ENCODE data around the gene MAP2K6.

DNA sequence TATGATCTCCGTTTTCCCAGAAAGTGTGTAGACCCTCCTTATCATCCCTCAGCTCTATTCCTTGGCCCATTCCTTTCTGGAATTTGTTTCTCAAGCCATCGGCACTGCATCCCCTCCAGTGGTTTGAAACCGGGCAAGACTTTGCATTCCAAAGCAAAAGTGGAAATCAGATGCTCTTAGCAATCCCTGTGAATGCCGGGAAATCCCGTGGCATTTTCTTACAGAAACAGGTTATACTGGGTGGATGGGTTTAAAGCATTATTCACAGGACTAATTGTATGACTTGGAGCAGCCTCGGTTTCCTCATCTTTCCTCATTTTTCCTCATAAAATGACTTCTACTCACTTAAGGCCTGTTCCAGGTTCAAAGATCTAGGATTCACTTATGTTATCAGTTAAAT, 52.0 kb downstream of the MAP2K6 start:
- TF ChIP-seq POLR2A (IDR thresholded peaks at IDR 0.05) = no peak
- TF ChIP-seq, protein P1, sequence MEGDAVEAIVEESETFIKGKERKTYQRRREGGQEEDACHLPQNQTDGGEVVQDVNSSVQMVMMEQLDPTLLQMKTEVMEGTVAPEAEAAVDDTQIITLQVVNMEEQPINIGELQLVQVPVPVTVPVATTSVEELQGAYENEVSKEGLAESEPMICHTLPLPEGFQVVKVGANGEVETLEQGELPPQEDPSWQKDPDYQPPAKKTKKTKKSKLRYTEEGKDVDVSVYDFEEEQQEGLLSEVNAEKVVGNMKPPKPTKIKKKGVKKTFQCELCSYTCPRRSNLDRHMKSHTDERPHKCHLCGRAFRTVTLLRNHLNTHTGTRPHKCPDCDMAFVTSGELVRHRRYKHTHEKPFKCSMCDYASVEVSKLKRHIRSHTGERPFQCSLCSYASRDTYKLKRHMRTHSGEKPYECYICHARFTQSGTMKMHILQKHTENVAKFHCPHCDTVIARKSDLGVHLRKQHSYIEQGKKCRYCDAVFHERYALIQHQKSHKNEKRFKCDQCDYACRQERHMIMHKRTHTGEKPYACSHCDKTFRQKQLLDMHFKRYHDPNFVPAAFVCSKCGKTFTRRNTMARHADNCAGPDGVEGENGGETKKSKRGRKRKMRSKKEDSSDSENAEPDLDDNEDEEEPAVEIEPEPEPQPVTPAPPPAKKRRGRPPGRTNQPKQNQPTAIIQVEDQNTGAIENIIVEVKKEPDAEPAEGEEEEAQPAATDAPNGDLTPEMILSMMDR (IDR thresholded peaks at IDR 0.05) = no peak

All from Peyer's patch (tissue), 4 donors.